ENCODE results near the gene NIPAL3. TPM values are rescaled to one million over a fixed set of nuclear protein-coding genes. Genes with fewer than 3 reads are reported as not detected.

NIPAL3 gene
- total RNA-seq, 8 experiments from 2014 or later = 8.6 to 48.0 (median 19.1) TPM

DNA sequence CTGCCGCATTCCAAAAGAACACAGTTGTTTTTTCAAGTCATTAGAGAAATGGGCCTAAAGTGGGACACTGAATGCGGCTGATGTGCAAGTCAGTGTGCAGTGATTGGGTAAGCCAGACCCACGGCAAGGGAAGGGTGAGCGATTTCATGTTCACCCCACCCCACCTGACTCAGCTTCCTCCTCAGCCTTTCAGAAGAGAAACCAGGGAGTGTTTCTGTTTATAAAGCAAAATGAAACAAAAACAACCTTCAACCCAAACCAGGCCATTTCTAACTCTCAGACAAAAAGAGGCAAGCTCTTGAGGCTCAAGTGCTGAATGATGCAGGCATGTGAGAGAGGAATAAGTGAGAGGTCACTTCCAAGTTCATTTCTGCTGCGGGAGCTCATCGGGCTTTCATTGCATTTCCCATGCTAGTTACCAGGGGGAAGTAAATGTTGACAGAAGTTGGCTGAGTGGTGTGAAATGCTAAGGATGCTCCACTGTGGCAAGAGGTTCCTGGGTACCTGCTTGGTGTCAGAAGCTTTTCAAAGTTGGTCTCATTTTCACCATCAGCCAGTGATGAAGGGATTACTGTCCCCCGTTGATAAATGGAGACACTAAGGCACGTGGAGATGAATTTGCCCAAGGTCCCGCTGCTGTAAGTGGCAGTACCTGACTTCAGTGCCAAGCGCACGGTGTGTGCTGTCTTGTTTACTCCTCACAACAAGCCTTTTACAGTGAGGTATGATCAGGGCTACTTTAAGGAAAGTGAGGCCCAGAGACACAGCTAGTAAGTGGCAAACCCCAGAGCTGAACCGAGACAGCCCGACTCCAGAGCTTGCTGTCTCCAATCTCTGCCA lies 31.1 kb upstream of the NIPAL3 start:
- WGBS, 10 experiments = 36 to 100% (median 90%) methylated on average over 2 to 13 of the region's 13 CpGs
- peaks cover 0 to 4% of the 10 kb centered on the region in 2 donors for H3K4me1 ChIP-seq (replicated peaks in 1 of 2)
- peak in 3 of 8 experiments; percentile 45 to 86 (median 80) for ATAC-seq (replicated peaks in 6 of 8)
- in situ Hi-C loops (cut with MboI; ENCODE audit: low pct_unique_long_range_greater_than_20kb in 2 of 9, low sequenced_read_pairs in 9 of 9, unreplicated experiment in 9 of 9) = loop anchor here in 5 of 9 experiments (5.0 to 25.0 kb wide), 4 partner anchors 180 to 322 kb away; partner anchors contain the start of gene SRRM1 (in 1 of the 5)
- H3K4me3 ChIP-seq = no peak overlapping the region
- no peak overlapping the region for H3K27ac ChIP-seq

DNA sequence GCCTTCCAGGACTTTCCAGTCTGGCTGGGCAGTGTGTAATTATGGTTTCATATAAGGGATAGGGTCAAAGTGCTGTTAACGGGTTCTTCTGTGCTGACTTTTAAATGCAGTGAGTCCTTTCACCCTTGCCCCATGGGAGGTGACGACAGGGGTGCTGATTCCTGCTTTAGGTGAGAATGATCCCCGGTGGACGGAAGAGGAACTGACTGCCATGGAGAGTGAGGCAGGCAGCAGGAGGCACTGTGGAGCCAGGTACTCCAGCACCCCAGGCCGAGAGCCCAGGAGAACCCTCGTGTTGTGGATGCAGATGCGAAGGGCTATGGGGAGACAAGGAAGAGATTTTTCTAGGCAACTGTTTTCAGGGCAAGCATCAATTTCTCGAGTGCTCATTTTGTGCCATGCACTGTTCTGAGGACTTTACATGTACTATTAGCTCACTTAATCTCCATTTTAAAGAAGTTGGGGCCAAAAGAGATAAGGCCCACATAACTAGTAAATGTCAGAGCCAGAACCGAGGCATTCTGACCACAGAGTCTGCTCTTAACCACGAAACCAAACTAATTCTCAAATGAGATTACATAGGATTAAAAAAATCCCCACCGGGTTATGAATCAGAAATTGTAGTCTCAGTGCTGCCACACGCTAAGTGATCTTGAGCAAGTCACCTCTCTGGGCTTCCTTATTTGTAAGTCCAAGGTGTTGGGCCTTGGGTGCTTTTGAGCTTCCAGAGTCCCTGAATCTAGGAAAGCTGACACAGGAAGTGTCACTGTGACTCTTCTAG lies 30.3 kb upstream of the NIPAL3 start:
- ATAC-seq (replicated peaks in 6 of 8) = peak in 1 of 8 experiments; percentile 24
- in situ Hi-C loops (cut with MboI; ENCODE audit: low pct_unique_long_range_greater_than_20kb in 2 of 9, low sequenced_read_pairs in 9 of 9, unreplicated experiment in 9 of 9) = loop anchor here in 5 of 9 experiments (5.0 to 25.0 kb wide), 4 partner anchors 181 to 323 kb away; partner anchors contain the start of gene SRRM1 (in 1 of the 5)
- whole genome bisulfite sequencing, 10 experiments = 29 to 100% (median 92%) methylated on average over 1 to 12 of the region's 12 CpGs; no CpG with 5 or more reads in 1 of the 10 experiments
- H3K27ac ChIP-seq = no peak overlapping the region
- H3K4me3 ChIP-seq = no peak overlapping the region
- peaks cover 0 to 4% of the 10 kb centered on the region in 2 donors for H3K4me1 ChIP-seq (replicated peaks in 1 of 2)

DNA sequence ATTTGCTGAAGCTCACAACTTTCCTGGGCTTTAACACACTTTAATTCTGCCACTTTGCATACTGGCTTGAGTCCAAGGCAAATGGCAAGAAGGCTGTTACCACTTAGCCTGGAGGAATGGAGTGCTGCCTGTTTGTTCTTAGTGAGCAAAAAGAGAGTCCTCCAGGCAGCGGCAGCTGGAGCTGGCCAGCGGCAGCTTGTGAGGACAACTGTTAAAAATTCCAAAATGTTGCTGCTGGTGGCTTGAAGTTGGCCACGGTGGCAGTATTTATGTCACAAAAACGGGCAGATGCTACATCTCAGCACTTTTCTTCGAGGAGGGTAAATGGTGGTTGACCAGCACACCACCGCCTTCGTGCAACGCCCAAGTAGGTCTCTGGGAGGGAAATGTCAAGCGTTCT lies 29.4 kb upstream of the NIPAL3 start:
- H3K27ac ChIP-seq = no peak overlapping the region
- in situ Hi-C loops (cut with MboI; ENCODE audit: low pct_unique_long_range_greater_than_20kb in 2 of 9, low sequenced_read_pairs in 9 of 9, unreplicated experiment in 9 of 9) = loop anchor here in 5 of 9 experiments (5.0 to 25.0 kb wide), 4 partner anchors 181 to 324 kb away; partner anchors contain the start of gene SRRM1 (in 1 of the 5)
- H3K4me3 ChIP-seq = no peak overlapping the region
- 44 to 85% (median 81%) methylated on average over 5 to 9 of the region's 9 CpGs; no CpG with 5 or more reads in 5 of the 10 experiments for WGBS, 10 experiments
- peaks cover 0 to 4% of the 10 kb centered on the region in 2 donors for H3K4me1 ChIP-seq (replicated peaks in 1 of 2)
- peak in 4 of 8 experiments; percentile 42 to 95 (median 53) for ATAC-seq (replicated peaks in 6 of 8)

DNA sequence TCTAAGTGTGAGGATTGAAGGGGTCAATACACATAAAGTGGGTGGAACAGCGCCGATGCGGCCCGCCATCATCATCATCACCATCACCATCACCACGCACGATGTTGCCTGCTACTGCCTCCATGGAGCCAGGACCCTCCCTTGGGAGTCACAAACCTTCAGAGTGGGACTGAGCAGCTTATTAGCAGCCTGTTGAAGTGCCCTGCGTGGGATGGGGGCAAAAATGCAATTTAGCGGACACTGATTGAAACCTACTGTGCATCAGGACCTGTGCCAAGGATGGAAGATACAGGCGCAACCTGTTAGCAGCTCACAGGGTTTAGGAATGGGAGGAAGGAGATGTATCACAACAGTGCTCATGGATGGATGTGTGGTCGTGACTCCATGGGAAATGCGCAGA lies 28.7 kb upstream of the NIPAL3 start:
- in situ Hi-C loops (cut with MboI; ENCODE audit: low pct_unique_long_range_greater_than_20kb in 2 of 9, low sequenced_read_pairs in 9 of 9, unreplicated experiment in 9 of 9) = loop anchor here in 5 of 9 experiments (5.0 to 25.0 kb wide), 4 partner anchors 182 to 325 kb away; partner anchors contain the start of gene SRRM1 (in 1 of the 5)
- Histone ChIP-seq H3K27ac (no peak overlapping the region), H3K4me3 (no peak overlapping the region), H3K4me1 (replicated peaks in 1 of 2) (peaks cover 0 to 4% of the 10 kb centered on the region in 2 donors)
- no peak for ATAC-seq (replicated peaks in 6 of 8)
- WGBS, 10 experiments = 0 to 100% (median 95%) methylated on average over 1 to 9 of the region's 11 CpGs; no CpG with 5 or more reads in 3 of the 10 experiments

DNA sequence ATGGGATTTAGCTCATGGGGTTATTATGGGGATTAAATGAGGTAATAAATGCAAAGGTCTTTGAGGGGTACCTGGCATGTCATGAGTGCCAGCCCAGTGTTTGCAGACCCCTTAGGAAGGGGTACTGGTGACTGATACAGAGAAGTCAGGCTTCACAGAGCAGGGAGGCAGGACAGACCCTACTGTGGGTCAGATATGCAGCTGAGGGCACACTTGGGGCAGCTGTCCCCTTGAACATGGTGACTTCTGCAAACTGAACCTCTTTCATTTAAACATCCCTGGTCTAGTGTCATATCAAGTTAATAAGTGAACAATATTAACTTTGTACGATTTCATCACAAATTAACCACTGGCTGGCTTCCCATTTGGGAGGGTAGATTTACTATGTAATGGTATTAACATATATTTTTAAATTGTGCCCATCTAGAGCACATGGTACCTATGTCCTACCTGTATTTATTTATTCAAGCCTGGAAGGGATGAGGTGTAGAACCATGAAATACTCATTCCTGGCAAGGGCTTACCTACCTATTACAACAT lies 27.9 kb upstream of the NIPAL3 start:
- no peak for ATAC-seq (replicated peaks in 6 of 8)
- in situ Hi-C loops (cut with MboI; ENCODE audit: low pct_unique_long_range_greater_than_20kb in 2 of 9, low sequenced_read_pairs in 9 of 9, unreplicated experiment in 9 of 9) = loop anchor here in 5 of 9 experiments (5.0 to 25.0 kb wide), 4 partner anchors 183 to 325 kb away; partner anchors contain the start of gene SRRM1 (in 1 of the 5)
- Histone ChIP-seq H3K4me3 (no peak overlapping the region), H3K4me1 (replicated peaks in 1 of 2) (peaks cover 0 to 4% of the 10 kb centered on the region in 2 donors), H3K27ac (no peak overlapping the region)
- WGBS, 10 experiments = 38 to 100% (median 80%) methylated on average over 1 of the region's 1 CpG; no CpG with 5 or more reads in 4 of the 10 experiments

DNA sequence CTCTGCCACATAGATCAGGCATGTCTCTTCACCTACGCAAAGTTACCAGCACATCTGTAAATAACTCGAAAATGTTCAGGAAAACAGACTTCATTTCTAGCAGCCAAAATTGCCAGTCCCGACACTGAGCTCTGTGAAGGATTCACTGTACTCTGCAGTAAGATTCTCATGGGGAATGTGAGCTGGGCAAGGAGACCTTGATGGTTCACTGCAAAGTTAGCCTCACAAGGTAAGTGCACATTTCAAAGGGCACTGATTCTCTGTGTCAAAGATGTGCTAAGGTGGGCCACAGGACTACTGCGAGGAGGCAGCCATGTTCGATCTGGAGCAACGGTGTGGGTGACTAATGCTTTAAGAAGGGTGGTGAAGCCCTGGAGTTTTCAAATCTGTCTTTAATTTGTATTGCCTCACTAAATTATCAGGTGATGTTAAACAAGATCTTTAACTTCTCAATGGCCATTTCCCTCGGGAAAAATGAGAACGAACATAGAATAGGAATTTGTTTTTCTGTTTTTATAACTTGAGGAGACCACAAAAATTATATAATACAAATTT lies 27.2 kb upstream of the NIPAL3 start:
- 43 to 100% (median 84%) methylated on average over 2 to 8 of the region's 8 CpGs; no CpG with 5 or more reads in 1 of the 10 experiments for WGBS, 10 experiments
- in situ Hi-C loops (cut with MboI; ENCODE audit: low pct_unique_long_range_greater_than_20kb in 2 of 9, low sequenced_read_pairs in 9 of 9, unreplicated experiment in 9 of 9) = loop anchor here in 5 of 9 experiments (5.0 to 25.0 kb wide), 4 partner anchors 184 to 326 kb away; partner anchors contain the start of gene SRRM1 (in 1 of the 5)
- ATAC-seq (replicated peaks in 6 of 8) = no peak
- Histone ChIP-seq H3K4me1 (replicated peaks in 1 of 2) (peaks cover 0 to 4% of the 10 kb centered on the region in 2 donors), H3K27ac (no peak overlapping the region), H3K4me3 (no peak overlapping the region)

DNA sequence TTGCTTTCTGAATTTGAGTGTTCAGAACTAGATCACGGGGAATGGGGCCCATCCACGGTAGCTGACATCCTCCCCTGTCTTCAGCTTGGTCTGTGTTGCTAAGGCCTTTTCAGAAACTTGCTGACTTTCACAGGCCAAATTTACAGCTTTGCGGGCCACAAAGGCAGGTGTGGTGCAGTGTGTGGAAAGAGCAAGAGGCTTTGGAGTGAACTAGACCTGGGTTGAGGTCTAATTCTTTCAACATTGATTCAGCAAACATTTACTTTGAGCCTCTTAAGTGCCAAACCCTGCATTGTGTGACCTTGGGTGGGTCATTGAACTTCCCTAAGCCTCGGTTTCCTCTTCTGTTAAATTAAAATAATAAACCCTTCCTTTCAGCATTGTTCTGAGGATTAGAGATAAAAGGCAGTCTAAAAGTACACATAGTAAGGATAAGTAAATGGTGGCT lies 26.3 kb upstream of the NIPAL3 start:
- 60 to 100% (median 80%) methylated on average over 1 to 4 of the region's 4 CpGs; no CpG with 5 or more reads in 1 of the 10 experiments for WGBS, 10 experiments
- H3K27ac ChIP-seq = no peak overlapping the region
- in situ Hi-C loops (cut with MboI; ENCODE audit: low pct_unique_long_range_greater_than_20kb in 2 of 9, low sequenced_read_pairs in 9 of 9, unreplicated experiment in 9 of 9) = loop anchor here in 5 of 9 experiments (5.0 to 25.0 kb wide), 4 partner anchors 184 to 327 kb away; partner anchors contain the start of gene SRRM1 (in 1 of the 5)
- H3K4me3 ChIP-seq = no peak overlapping the region
- ATAC-seq (replicated peaks in 6 of 8) = no peak
- peaks cover 0 to 4% of the 10 kb centered on the region in 2 donors for H3K4me1 ChIP-seq (replicated peaks in 1 of 2)

DNA sequence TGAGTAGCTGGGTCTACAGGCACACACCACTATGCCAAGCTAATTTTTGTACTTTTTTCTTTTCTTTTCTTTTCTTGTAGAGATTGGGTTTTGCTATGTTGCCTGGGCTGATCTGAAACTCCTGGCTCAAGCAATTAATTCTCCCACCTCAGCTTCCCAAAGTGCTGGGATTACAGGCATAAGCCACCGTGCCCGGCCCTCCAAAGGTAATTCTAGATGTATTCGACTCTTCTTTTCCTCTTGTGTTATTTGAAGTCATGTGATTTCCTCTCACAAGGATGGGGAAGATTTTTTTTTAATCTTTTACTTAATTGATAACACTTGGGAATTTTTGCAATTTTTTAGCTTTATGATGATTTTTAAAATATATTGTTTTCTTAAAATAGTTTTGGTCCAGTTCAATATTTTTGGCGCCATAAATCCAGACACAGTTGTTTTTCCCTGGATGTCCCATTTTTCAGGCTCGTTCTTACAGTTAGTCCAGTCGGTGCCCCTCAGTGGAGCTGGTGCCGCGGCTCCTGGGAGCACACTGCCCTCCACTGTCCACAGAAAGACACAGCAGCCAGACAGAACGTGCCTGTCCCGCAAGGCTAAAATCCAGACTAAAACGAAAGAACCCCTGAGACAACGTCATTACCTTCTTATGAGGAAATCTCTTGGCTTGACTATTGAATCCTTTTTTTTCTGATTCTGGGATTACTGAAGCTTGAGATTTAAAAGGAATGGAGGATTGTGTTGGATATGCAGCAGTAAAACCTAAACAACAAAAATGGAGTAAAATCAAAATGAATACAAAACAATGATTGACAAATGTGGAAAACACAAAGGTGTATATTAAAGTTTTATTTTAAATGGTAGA lies 24.4 kb upstream of the NIPAL3 start:
- in situ Hi-C loops (cut with MboI; ENCODE audit: low pct_unique_long_range_greater_than_20kb in 2 of 9, low sequenced_read_pairs in 9 of 9, unreplicated experiment in 9 of 9) = loop anchor here in 6 of 9 experiments (5.0 to 25.0 kb wide), 6 partner anchors 186 to 329 kb away; partner anchors contain the start of gene SRRM1 (in 1 of the 6)
- Histone ChIP-seq H3K27ac (no peak overlapping the region), H3K4me1 (replicated peaks in 1 of 2) (peaks cover 0 to 3% of the 10 kb centered on the region in 2 donors), H3K4me3 (no peak overlapping the region)
- peak; percentile 61 to 89 (median 84) for ATAC-seq (replicated peaks in 6 of 8)
- 2 to 34% (median 15%) methylated on average over 6 to 12 of the region's 12 CpGs for WGBS, 10 experiments

DNA sequence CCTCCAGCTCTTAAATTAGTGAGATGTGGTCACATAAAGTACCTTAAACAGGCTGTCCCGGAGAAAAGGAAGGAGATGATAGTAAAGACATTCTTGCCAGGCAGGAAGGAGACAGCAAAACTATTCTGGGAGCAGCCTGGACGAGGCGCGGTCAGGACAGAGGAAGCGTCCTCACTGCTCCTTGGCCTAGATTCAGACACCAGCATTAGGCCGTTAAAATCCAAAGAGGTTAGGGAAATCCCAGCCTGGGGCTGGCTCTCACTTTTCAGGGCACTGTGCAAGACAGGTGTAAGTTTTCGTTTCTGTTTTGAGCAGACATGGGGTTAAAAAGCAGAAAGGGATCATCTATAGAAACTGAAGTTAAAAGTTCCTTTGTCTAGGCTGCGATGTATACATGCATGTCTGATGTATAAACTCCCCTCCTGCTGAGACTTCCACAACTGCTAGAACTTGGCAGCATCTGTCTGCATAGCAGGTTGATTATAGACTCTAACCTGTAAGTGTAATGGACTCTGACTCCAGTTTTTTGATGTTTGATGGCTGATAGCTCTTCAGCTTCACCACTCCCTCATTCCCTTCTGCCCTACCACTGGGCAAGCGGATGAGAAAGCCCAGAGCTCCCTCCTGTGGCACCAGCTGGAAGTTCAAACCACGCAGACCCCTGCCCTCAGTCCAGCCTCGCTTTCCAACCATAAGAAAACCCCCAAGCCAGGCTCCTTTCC lies 23.6 kb upstream of the NIPAL3 start:
- Histone ChIP-seq H3K4me1 (replicated peaks in 1 of 2) (no peaks in the 10 kb centered on the region), H3K27ac (no peak overlapping the region), H3K4me3 (no peak overlapping the region)
- ATAC-seq (replicated peaks in 6 of 8) = peak; percentile 66 to 95 (median 86)
- in situ Hi-C loops (cut with MboI; ENCODE audit: low pct_unique_long_range_greater_than_20kb in 2 of 9, low sequenced_read_pairs in 9 of 9, unreplicated experiment in 9 of 9) = loop anchor here in 6 of 9 experiments (5.0 to 25.0 kb wide), 6 partner anchors 187 to 330 kb away; partner anchors contain the start of gene SRRM1 (in 1 of the 6)
- WGBS, 10 experiments = 20 to 80% (median 60%) methylated on average over 2 to 11 of the region's 11 CpGs; no CpG with 5 or more reads in 1 of the 10 experiments

DNA sequence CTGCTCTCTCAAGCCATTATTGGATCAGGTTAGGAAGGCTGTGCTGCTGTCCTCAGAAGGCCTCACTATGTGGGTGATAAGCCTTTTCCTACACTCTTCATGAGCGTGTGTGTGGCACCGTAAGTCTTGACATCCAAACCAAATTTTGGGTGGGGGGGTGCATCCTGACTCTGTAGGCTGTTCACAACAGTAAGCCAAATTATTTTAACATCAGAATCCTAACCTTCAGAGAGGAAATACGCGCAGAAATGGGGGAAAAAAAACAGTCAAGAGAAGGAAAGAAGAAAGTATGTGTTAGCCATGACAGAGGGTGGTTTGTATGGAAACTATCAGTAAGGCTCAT lies 23.0 kb upstream of the NIPAL3 start:
- Histone ChIP-seq H3K4me3 (no peak overlapping the region), H3K27ac (no peak overlapping the region), H3K4me1 (replicated peaks in 1 of 2) (no peaks in the 10 kb centered on the region)
- in situ Hi-C loops (cut with MboI; ENCODE audit: low pct_unique_long_range_greater_than_20kb in 2 of 9, low sequenced_read_pairs in 9 of 9, unreplicated experiment in 9 of 9) = loop anchor here in 6 of 9 experiments (5.0 to 25.0 kb wide), 6 partner anchors 188 to 330 kb away; partner anchors contain the start of gene SRRM1 (in 1 of the 6)
- no peak for ATAC-seq (replicated peaks in 6 of 8)
- WGBS, 10 experiments = 74 to 100% (median 93%) methylated on average over 1 to 4 of the region's 4 CpGs; no CpG with 5 or more reads in 1 of the 10 experiments
